Brain microvascular endothelial cell (primary cell): Measurements from ENCODE around the gene ACKR3.

Source experiments
- DNase-seq: peaks from one replicate; pipeline ENCODE4 v3.0.0-alpha.2; 2020
- H3K27ac ChIP-seq: fragments of 250-450 bp; sonication (Bioruptor Pico); 2 replicates; pipeline ENCODE4 v1.5.1; 2020; ENCODE audit warnings: mild to moderate bottlenecking, moderate library complexity
- H3K27me3 ChIP-seq: fragments of 250-450 bp; sonication (Bioruptor Pico); replicated peaks from 2 replicates; pipeline ENCODE4 v1.5.1; 2020; ENCODE audit warnings: mild to moderate bottlenecking
- H3K36me3 ChIP-seq: fragments of 250-450 bp; sonication (Bioruptor Pico); replicated peaks from 2 replicates; pipeline ENCODE4 v1.5.1; 2020; ENCODE audit warnings: mild to moderate bottlenecking
- H3K4me3 ChIP-seq: 2 replicates; pipeline ENCODE4 v1.5.1; 2011; ENCODE audit warnings: low read depth, mild to moderate bottlenecking, control low read depth, low read length, moderate library complexity
- in situ Hi-C: cut with HindIII; loops from 2 replicates; pipeline ENCODE4 v1.10.0; 2017; ENCODE audit warnings: low sequenced_read_pairs, low pct_ligation_motif_present
- TF ChIP-seq, protein P1 (sequence below): IDR thresholded peaks from 2 replicates; pipeline ENCODE4 v1.5.1; 2011; ENCODE audit warnings: low read depth, mild to moderate bottlenecking, moderate library complexity, low read length, control low read depth, inconsistent platforms; ENCODE audit errors: missing control alignments

Gene ACKR3

DNA sequence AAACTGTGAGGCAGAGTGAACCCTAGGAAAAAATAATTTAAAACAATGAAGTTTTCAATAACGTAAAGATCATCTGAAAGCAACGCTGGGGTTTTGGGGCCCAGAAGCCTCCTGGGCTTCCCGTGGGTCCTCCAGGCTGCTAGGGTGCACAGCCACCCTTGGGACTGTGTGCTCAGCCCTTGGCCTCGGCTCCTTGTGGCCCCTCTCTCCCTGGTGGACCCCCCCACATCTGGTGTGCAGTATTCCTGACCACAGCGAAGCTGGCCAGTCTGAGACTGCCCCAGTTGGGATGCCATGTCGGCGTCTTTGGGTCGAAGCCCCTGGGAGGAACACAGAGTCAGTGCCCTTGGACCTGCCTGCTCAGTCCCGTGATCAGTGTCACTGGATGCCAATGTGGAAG lies 53.0 kb downstream of the ACKR3 start:
- no peaks in the 10 kb centered on the region for H3K36me3 ChIP-seq
- no peak overlapping the region for H3K4me3 ChIP-seq
- H3K27me3 ChIP-seq, result peaks cover 6% of the 10 kb centered on the region
- no peak for DNase-seq
- TF ChIP-seq, protein P1, sequence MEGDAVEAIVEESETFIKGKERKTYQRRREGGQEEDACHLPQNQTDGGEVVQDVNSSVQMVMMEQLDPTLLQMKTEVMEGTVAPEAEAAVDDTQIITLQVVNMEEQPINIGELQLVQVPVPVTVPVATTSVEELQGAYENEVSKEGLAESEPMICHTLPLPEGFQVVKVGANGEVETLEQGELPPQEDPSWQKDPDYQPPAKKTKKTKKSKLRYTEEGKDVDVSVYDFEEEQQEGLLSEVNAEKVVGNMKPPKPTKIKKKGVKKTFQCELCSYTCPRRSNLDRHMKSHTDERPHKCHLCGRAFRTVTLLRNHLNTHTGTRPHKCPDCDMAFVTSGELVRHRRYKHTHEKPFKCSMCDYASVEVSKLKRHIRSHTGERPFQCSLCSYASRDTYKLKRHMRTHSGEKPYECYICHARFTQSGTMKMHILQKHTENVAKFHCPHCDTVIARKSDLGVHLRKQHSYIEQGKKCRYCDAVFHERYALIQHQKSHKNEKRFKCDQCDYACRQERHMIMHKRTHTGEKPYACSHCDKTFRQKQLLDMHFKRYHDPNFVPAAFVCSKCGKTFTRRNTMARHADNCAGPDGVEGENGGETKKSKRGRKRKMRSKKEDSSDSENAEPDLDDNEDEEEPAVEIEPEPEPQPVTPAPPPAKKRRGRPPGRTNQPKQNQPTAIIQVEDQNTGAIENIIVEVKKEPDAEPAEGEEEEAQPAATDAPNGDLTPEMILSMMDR, result no peak
- in situ Hi-C loops, result no loop called here
- no peak overlapping the region for H3K27ac ChIP-seq

DNA sequence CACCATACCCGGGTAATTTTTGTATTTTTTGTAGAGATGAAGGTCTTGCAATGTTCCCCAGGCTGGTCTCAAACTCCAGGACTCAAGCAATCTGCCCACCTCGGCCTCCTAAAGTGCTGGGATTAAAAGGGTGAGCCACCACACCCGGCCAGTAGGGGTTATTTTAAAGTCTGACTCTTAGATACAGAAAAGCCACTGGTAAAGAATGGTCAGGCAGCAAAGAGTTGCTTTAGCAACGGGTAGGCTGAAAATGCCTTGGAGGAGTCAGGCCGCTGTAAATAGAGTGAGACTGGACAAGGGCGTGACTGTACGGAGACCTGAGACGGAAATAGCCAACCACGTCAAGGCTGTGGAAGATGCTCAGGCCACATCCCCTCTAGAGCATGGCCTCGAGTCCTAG lies 54.2 kb downstream of the ACKR3 start:
- Histone ChIP-seq H3K36me3 (no peaks in the 10 kb centered on the region), H3K27ac (no peak overlapping the region), H3K4me3 (no peak overlapping the region), H3K27me3 (peaks cover 4% of the 10 kb centered on the region)
- in situ Hi-C loops, result no loop called here
- TF ChIP-seq, protein P1, result peak; percentile 20
- DNase-seq, result no peak

DNA sequence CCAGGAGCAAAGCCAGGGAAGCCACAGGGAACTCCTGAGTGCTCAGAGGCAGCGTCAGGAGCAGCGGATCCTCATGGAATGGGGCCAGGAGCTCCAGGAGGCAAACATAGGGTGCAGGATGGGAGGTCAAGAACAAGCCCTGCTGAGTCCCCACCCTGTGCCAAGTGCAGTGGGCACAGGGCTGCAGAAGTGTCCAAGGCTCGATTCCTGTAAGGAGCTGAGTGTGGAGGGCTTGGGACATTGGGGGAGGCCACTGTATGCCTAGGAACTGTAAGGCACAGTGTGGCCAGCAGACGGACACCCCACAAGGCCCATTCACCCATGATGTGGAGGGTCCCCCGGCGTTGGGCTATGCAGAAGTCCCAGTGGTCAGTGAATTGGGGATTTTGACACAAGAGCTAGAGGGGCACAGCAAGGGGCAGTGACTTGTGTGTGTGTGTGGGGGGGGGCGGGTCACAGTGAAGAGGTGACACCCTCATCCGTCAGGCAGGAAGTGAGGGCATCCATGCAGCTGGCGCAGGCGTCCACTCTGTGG lies 55.6 kb downstream of the ACKR3 start:
- H3K27me3 ChIP-seq, result no peaks in the 10 kb centered on the region
- DNase-seq, result no peak

DNA sequence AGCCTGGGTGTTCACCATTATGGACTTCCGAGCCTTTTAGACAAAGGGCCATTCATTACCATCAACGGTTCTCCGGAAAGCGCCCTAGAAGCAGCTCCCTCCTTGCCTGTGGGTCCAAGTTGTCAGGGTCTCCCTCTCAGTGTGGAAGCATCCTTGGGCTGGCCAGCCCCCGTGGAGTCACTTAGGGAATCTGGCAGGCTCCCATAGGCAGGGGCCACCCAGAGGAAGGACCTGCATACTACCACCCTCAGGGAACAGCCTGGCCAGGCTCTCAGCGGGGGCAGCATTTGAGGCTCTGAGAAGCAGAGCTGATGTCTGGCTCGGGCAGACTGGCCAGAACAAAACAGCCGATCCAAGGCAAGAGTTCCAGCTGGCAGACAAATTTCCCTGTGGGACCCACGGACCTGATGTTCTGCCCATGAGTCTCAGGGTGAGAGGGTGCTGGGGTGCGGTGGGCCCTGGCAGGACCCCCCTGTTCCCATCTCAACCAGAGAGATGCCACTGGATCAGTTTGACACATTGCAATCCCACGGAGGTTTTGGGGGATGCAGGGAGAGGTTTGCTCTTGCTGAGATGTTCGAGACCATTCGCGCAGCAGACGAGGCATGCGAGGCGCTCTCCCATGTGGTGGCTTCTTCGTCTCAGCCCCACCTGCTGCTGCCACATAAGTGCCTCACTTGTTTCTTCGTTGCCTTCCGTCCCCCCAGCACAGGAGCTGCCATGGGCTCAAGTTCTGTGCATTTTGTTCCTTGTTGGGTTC lies 56.9 kb downstream of the ACKR3 start:
- Histone ChIP-seq H3K27me3 (no peaks in the 10 kb centered on the region), H3K36me3 (no peaks in the 10 kb centered on the region), H3K27ac (no peak overlapping the region), H3K4me3 (no peak overlapping the region)
- TF ChIP-seq, protein P1, result peak; percentile 20
- DNase-seq, result no peak
- in situ Hi-C loops, result no loop called here

More for the DNA sequence above, 55.6 kb downstream of the ACKR3 start:
- in situ Hi-C loops, result no loop called here
- no peaks in the 10 kb centered on the region for H3K36me3 ChIP-seq
- no peak overlapping the region for H3K27ac ChIP-seq
- no peak overlapping the region for H3K4me3 ChIP-seq
- TF ChIP-seq, protein P1, result no peak

DNA sequence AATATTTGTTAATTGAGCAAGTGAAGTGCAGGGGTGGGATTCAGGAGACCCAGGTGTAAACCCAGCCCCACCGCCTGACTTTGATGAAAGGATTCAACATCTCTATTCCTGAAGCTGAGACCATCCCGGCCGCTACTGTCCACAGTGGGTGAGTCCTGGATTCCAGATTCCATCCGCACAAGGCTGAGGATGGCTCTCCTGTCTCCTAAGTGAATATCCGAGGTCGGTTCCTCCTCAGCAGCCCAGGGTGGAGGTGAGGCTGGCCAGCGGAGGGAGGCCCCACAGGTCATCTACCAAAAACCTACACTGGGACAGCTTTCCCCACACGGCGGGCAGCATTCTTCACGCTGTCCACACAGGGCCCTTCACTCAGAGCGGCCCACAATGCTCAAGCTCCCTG lies 57.6 kb downstream of the ACKR3 start:
- H3K27me3 ChIP-seq, result no peaks in the 10 kb centered on the region
- in situ Hi-C loops, result no loop called here

More for the DNA sequence above, 57.6 kb downstream of the ACKR3 start:
- DNase-seq, result no peak
- TF ChIP-seq, protein P1, result no peak
- Histone ChIP-seq H3K4me3 (no peak overlapping the region), H3K27ac (no peak overlapping the region), H3K36me3 (no peaks in the 10 kb centered on the region)
